B cell (primary cell): ENCODE data around the gene ADIG. TPM values are rescaled to one million over a fixed set of nuclear protein-coding genes. Genes with fewer than 3 reads are reported as not detected.

Experiments used
- ATAC-seq: fragments of 200-7000 bp; cut with Tn5 transposase; one replicate; pipeline ENCODE4 v1.10.0; 2021; ENCODE audit warnings: low read depth, mild to moderate bottlenecking, moderate number of reproducible peaks, moderate library complexity
- CTCF ChIA-PET: fragments of 350-600 bp; sonication (Branson Sonifier 250); formaldehyde crosslinking; loops from one replicate; lab custom pipeline; 2021; ENCODE audit warnings: antibody characterized with exemption, inconsistent platforms; lab: Charles Lee
- POLR2A ChIA-PET: fragments of 350-600 bp; sonication (Branson Sonifier 250); formaldehyde crosslinking; loops from one replicate; lab custom pipeline; 2021; ENCODE audit warnings: antibody characterized with exemption; lab: Charles Lee
- DNase-seq: peaks from one replicate; pipeline ENCODE4 v3.0.0; 2013
- H2AFZ ChIP-seq: 2 replicates; pipeline ENCODE4 v1.6.1; 2012; ENCODE audit warnings: mild to moderate bottlenecking, low read depth, low read length; ENCODE audit not compliant: insufficient read depth, poor library complexity, severe bottlenecking
- H3K27ac ChIP-seq, 2 donors: 1 replicate in 1 of 2; 2 replicates in 1 of 2; pipeline ENCODE4 v1.5.1; 2012 to 2013; ENCODE audit warnings: low read length in 2 of 2, mild to moderate bottlenecking in 2 of 2, moderate library complexity in 1 of 2
- H3K27me3 ChIP-seq, 4 experiments: fragments of 200-600 bp in 1 of 4; sonication (generic) in 1 of 4; replicated peaks in 1 of 4; 1 replicate in 2 of 4; 2 replicates in 2 of 4; pipeline versions ENCODE4 v1.6.1 to v1.7.0; 2013 to 2016; ENCODE audit warnings: low read length in 3 of 4, mild to moderate bottlenecking in 2 of 4, mixed read lengths in 1 of 4, moderate library complexity in 1 of 4; ENCODE audit not compliant: insufficient read depth in 4 of 4, control insufficient read depth in 3 of 4; ENCODE audit errors: control extremely low read depth in 1 of 4
- H3K36me3 ChIP-seq, 2 experiments: replicated peaks in 1 of 2; 1 replicate in 1 of 2; 2 replicates in 1 of 2; pipeline versions ENCODE4 v1.6.1 to v1.7.1; 2013; ENCODE audit warnings: low read length in 1 of 2; ENCODE audit not compliant: insufficient read depth in 2 of 2, control insufficient read depth in 1 of 2; ENCODE audit errors: control extremely low read depth in 1 of 2, extremely low read depth in 1 of 2
- H3K4me1 ChIP-seq, 2 donors: fragments of 200-600 bp in 1 of 2; sonication (generic) in 1 of 2; 1 replicate in 1 of 2; 2 replicates in 1 of 2; pipeline versions ENCODE4 v1.5.1 to v1.6.1; 2013 to 2017; ENCODE audit warnings: low read length in 2 of 2; ENCODE audit not compliant: control insufficient read depth in 2 of 2, insufficient read depth in 2 of 2
- H3K4me2 ChIP-seq: replicated peaks from 2 replicates; pipeline ENCODE3; 2012; ENCODE audit warnings: mild to moderate bottlenecking, low read depth, low read length; ENCODE audit not compliant: poor library complexity, severe bottlenecking
- H3K4me3 ChIP-seq, 5 experiments: fragments of 200-600 bp in 1 of 5; sonication (generic) in 1 of 5; 1 replicate in 3 of 5; 2 replicates in 2 of 5; pipeline versions ENCODE4 v1.5.1 to v1.7.0; 2011 to 2016; ENCODE audit warnings: low read length in 4 of 5, mild to moderate bottlenecking in 4 of 5, low read depth in 2 of 5, control low read depth in 1 of 5, moderate library complexity in 1 of 5; ENCODE audit not compliant: insufficient read depth in 1 of 5; ENCODE audit errors: control extremely low read depth in 1 of 5, extremely low read depth in 1 of 5
- H3K79me2 ChIP-seq: fragments of 200-600 bp; sonication (generic); one replicate; pipeline ENCODE4 v1.6.0; 2016; ENCODE audit warnings: low read length; ENCODE audit not compliant: control insufficient read depth, insufficient read depth
- H3K9ac ChIP-seq: fragments of 200-600 bp; sonication (generic); 2 replicates; pipeline ENCODE4 v1.6.1; 2017; ENCODE audit warnings: mild to moderate bottlenecking, low read length, moderate library complexity
- H3K9me3 ChIP-seq, 3 donors: one replicate each; pipeline versions ENCODE4 v1.6.1 to v1.7.1; 2013; ENCODE audit warnings: low read length in 2 of 3; ENCODE audit not compliant: control insufficient read depth in 2 of 3, insufficient read depth in 1 of 3; ENCODE audit errors: control extremely low read depth in 1 of 3
- H4K20me1 ChIP-seq: 2 replicates; pipeline ENCODE4 v1.6.0; 2012; ENCODE audit warnings: mild to moderate bottlenecking, low read length; ENCODE audit not compliant: insufficient read depth, control insufficient read depth, poor library complexity, severe bottlenecking
- H3K27ac Mint-ChIP-seq: one replicate; pipeline ENCODE4 v1.8.0; 2021; ENCODE audit warnings: mixed read lengths
- H3K27me3 Mint-ChIP-seq: one replicate; pipeline ENCODE4 v1.8.0; 2021; ENCODE audit warnings: mixed read lengths
- H3K4me1 Mint-ChIP-seq: one replicate; pipeline ENCODE4 v1.8.0; 2021; ENCODE audit warnings: mixed read lengths
- H3K4me3 Mint-ChIP-seq: one replicate; pipeline ENCODE4 v1.8.0; 2021; ENCODE audit warnings: mixed read lengths
- H3K9me3 Mint-ChIP-seq: one replicate; pipeline ENCODE4 v1.8.0; 2022; ENCODE audit warnings: mixed read lengths; ENCODE audit not compliant: insufficient read depth
- EZH2 ChIP-seq: IDR thresholded peaks from 2 replicates; pipeline ENCODE4 v1.6.1; 2012; ENCODE audit warnings: borderline replicate concordance, low read depth, mild to moderate bottlenecking, moderate library complexity, low read length; ENCODE audit not compliant: insufficient read depth, poor library complexity, severe bottlenecking
- WGBS: methylation state at CpG from one replicate; pipeline ENCODE4 v1.1.5; 2013; ENCODE audit warnings: missing lambda C conversion rate; ENCODE audit not compliant: insufficient coverage; 5-methylcytosine and 5-hydroxymethylcytosine counted together
- intact Hi-C: fragments of 100-400 bp; cut with micrococcal nuclease; formaldehyde crosslinking; loops from one replicate; pipeline ENCODE4 v1.10.0; 2022
- polyA minus RNA-seq: library from RNA; depleted of rRNA, polyadenylated mRNA; stranded (reverse); fragments of >200 nt; gene quantifications from 2 replicates; pipeline ENCODE4 v1.2.3, GENCODE V29; 2012
- polyA plus RNA-seq: library from polyadenylated mRNA; depleted of rRNA; stranded (reverse); fragments of >200 nt; gene quantifications from 2 replicates; pipeline ENCODE4 v1.2.3, GENCODE V29; 2012
- total RNA-seq, 2 donors: library from RNA; stranded (reverse); fragments of 120-200 nt in 1 of 2; gene quantifications; 1 replicate in 1 of 2; 2 replicates in 1 of 2; pipeline versions ENCODE4 v1.2.3 to v1.2.4, GENCODE V29; 2013 to 2022
- TF ChIP-seq, protein P1 (sequence below): fragments of 200-600 bp; IDR thresholded peaks from one replicate; pipeline ENCODE4 v1.8.0; 2022; ENCODE audit warnings: antibody characterized with exemption, mild to moderate bottlenecking

The ADIG gene
- not detected in 2 replicates for total RNA-seq
- total RNA-seq (2013), result not detected
- not detected in 2 replicates for polyA plus RNA-seq
- polyA minus RNA-seq, result not detected in 2 replicates

GRCh38 chr20:38581013-38581412, at the start of gene ADIG:
Gene ADIG, plus strand, starts transcription at chr20:38581197. Its CDS starts 54 bp downstream, at chr20:38581251.
- H3K9ac ChIP-seq, result no peak within 1 kb of the TSS
- Mint-ChIP-seq H3K4me3 (no peak within 1 kb of the TSS), H3K4me1 (no peaks in the 10 kb centered on the region), H3K9me3 (no peaks in the 10 kb centered on the region), H3K27me3 (peaks cover 4% of the 10 kb centered on the region), H3K27ac (no peak within 1 kb of the TSS)
- TF ChIP-seq EZH2, result no peak
- TF ChIP-seq, protein P1, sequence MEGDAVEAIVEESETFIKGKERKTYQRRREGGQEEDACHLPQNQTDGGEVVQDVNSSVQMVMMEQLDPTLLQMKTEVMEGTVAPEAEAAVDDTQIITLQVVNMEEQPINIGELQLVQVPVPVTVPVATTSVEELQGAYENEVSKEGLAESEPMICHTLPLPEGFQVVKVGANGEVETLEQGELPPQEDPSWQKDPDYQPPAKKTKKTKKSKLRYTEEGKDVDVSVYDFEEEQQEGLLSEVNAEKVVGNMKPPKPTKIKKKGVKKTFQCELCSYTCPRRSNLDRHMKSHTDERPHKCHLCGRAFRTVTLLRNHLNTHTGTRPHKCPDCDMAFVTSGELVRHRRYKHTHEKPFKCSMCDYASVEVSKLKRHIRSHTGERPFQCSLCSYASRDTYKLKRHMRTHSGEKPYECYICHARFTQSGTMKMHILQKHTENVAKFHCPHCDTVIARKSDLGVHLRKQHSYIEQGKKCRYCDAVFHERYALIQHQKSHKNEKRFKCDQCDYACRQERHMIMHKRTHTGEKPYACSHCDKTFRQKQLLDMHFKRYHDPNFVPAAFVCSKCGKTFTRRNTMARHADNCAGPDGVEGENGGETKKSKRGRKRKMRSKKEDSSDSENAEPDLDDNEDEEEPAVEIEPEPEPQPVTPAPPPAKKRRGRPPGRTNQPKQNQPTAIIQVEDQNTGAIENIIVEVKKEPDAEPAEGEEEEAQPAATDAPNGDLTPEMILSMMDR, result no peak
- H3K4me3 ChIP-seq, result no peak within 1 kb of the TSS
- H3K36me3 ChIP-seq, result peaks cover 3 to 6% of the 10 kb centered on the region in 2 experiments
- intact Hi-C loops, result no loop called here
- ChIA-PET CTCF (no interaction called here), POLR2A (no interaction called here)
- no peak within 1 kb of the TSS for H3K4me2 ChIP-seq
- no peak within 1 kb of the TSS for H3K27ac ChIP-seq
- no peaks in the 10 kb centered on the region for H3K79me2 ChIP-seq
- 82% methylated on average over 4 of the region's 5 CpGs for WGBS
- H4K20me1 ChIP-seq, result no peaks in the 10 kb centered on the region
- no peaks in the 10 kb centered on the region for H3K4me1 ChIP-seq
- H3K9me3 ChIP-seq, result no peaks in the 10 kb centered on the region
- DNase-seq (no peak), ATAC-seq (no peak)
- H2AFZ ChIP-seq, result no peak within 1 kb of the TSS
- peaks cover 0 to 6% (median 1%) of the 10 kb centered on the region in 4 experiments for H3K27me3 ChIP-seq

DNA sequence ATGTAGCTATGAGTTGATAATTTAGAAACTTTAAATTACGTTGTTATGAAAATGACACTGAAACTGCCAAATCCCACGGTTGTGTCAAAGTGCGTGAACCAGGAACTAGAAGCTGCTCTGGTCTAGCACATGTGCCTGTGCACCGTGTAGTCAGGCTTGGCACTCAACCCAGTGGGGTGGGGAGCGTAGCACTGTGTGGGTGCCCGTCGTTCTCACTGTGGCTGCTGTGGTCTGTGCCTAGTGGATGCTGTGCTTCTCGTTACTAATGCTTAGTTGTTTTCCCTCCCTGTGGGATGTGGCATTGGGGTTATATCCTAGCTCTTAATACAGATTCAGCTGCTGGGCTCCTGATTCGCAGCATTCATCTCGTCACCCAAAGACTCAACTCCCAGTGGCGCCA, 46.2 kb upstream of the ADIG start:
- no peak for ATAC-seq
- WGBS, result 92% methylated on average over 11 of the region's 11 CpGs
- Histone ChIP-seq H3K27me3 (no peaks in the 10 kb centered on the region), H3K27ac (no peak overlapping the region), H2AFZ (no peak overlapping the region), H3K79me2 (no peaks in the 10 kb centered on the region), H3K9ac (no peak overlapping the region), H3K4me2 (no peak overlapping the region), H3K4me1 (no peaks in the 10 kb centered on the region), H3K36me3 (peaks cover 6 to 83% of the 10 kb centered on the region in 2 experiments), H3K4me3 (no peak overlapping the region), H3K9me3 (no peaks in the 10 kb centered on the region), H4K20me1 (no peaks in the 10 kb centered on the region)
- Mint-ChIP-seq H3K27ac (no peak overlapping the region), H3K4me1 (no peaks in the 10 kb centered on the region), H3K27me3 (no peaks in the 10 kb centered on the region), H3K4me3 (no peak overlapping the region), H3K9me3 (no peaks in the 10 kb centered on the region)
- TF ChIP-seq, protein P1, result no peak
- TF ChIP-seq EZH2, result no peak
- DNase-seq, result no peak
- ChIA-PET CTCF (interaction anchor here (1.2 kb wide), 1 partner anchor 14 kb away, joined by 3 read pairs; no protein-coding TSS in a partner anchor), POLR2A (no interaction called here)
- intact Hi-C loops, result no loop called here
